CD14-positive monocyte (primary cell): ENCODE data around the gene EPO. TPM values are rescaled to one million over a fixed set of nuclear protein-coding genes. Genes with fewer than 3 reads are reported as not detected.

ENCODE experiments used
- DNase-seq, 3 donors: peaks; one replicate each; pipeline ENCODE4 v3.0.0-alpha.2; 2011 to 2022
- H2AFZ ChIP-seq: 2 replicates; pipeline ENCODE4 v1.6.0; 2012; ENCODE audit warnings: mild to moderate bottlenecking, low read depth, low read length, inconsistent platforms; ENCODE audit not compliant: insufficient read depth, poor library complexity, severe bottlenecking
- H3K27ac ChIP-seq, 2 donors: 1 replicate in 1 of 2; 2 replicates in 1 of 2; pipeline ENCODE4 v1.5.1; 2012 to 2013; ENCODE audit warnings: low read length in 2 of 2, control low read depth in 1 of 2, inconsistent platforms in 1 of 2, low read depth in 1 of 2, mild to moderate bottlenecking in 1 of 2
- H3K27me3 ChIP-seq, 2 donors: one replicate each; pipeline versions ENCODE4 v1.6.0 to v1.6.1; 2011 to 2013; ENCODE audit warnings: low read length in 2 of 2; ENCODE audit not compliant: control insufficient read depth in 2 of 2, insufficient read depth in 2 of 2
- H3K36me3 ChIP-seq, 2 donors: replicated peaks in 1 of 2; 1 replicate in 1 of 2; 2 replicates in 1 of 2; pipeline versions ENCODE4 v1.5.1 to v1.6.1; 2012 to 2013; ENCODE audit warnings: low read length in 2 of 2, control low read depth in 1 of 2, inconsistent platforms in 1 of 2, mild to moderate bottlenecking in 1 of 2; ENCODE audit not compliant: insufficient read depth in 2 of 2, control insufficient read depth in 1 of 2
- H3K4me1 ChIP-seq, 2 donors: 1 replicate in 1 of 2; 2 replicates in 1 of 2; pipeline versions ENCODE4 v1.5.1 to v1.6.1; 2012 to 2013; ENCODE audit warnings: low read length in 2 of 2, control low read depth in 1 of 2, inconsistent platforms in 1 of 2, mild to moderate bottlenecking in 1 of 2, moderate library complexity in 1 of 2; ENCODE audit not compliant: insufficient read depth in 2 of 2, control insufficient read depth in 1 of 2
- H3K4me2 ChIP-seq: replicated peaks from 2 replicates; pipeline ENCODE3; 2012; ENCODE audit warnings: low read length, moderate library complexity, mild to moderate bottlenecking; ENCODE audit not compliant: poor library complexity, severe bottlenecking; ENCODE audit errors: extremely low read depth
- H3K4me3 ChIP-seq, 3 experiments: fragments of 200-600 bp in 1 of 3; sonication (generic) in 1 of 3; replicated peaks in 1 of 3; 1 replicate in 2 of 3; 2 replicates in 1 of 3; pipeline ENCODE4 v1.5.1; 2011 to 2013; ENCODE audit warnings: low read length in 3 of 3, mild to moderate bottlenecking in 3 of 3, control low read depth in 2 of 3, low read depth in 2 of 3, inconsistent platforms in 1 of 3, moderate library complexity in 1 of 3
- H3K79me2 ChIP-seq: 2 replicates; pipeline ENCODE4 v1.6.0; 2012; ENCODE audit warnings: mild to moderate bottlenecking, control low read depth, inconsistent platforms, low read length, moderate library complexity; ENCODE audit not compliant: insufficient read depth
- H3K9ac ChIP-seq: 2 replicates; pipeline ENCODE4 v1.6.0; 2017; ENCODE audit warnings: low read length, mild to moderate bottlenecking; ENCODE audit not compliant: insufficient read depth, poor library complexity, severe bottlenecking
- H3K9me3 ChIP-seq, 2 donors: replicated peaks in 1 of 2; 1 replicate in 1 of 2; 2 replicates in 1 of 2; pipeline versions ENCODE4 v1.5.1 to v1.6.1; 2012 to 2013; ENCODE audit warnings: low read length in 2 of 2, control low read depth in 1 of 2; ENCODE audit not compliant: control insufficient read depth in 1 of 2, insufficient read depth in 1 of 2
- H4K20me1 ChIP-seq: 2 replicates; pipeline ENCODE4 v1.6.0; 2012; ENCODE audit warnings: mild to moderate bottlenecking, low read length, control low read depth, moderate library complexity; ENCODE audit not compliant: insufficient read depth
- H3K27ac Mint-ChIP-seq, 7 donors: one replicate each; pipeline ENCODE4 v1.8.0; 2020; ENCODE audit warnings: mild to moderate bottlenecking in 7 of 7, mixed read lengths in 7 of 7, moderate library complexity in 6 of 7, inconsistent platforms in 2 of 7
- H3K27me3 Mint-ChIP-seq, 3 donors: one replicate each; pipeline ENCODE4 v1.8.0; 2021 to 2022; ENCODE audit warnings: low read depth in 3 of 3, mild to moderate bottlenecking in 3 of 3, mixed read lengths in 3 of 3, moderate library complexity in 3 of 3, inconsistent platforms in 1 of 3
- H3K36me3 Mint-ChIP-seq, 2 donors: one replicate each; pipeline ENCODE4 v1.8.0; 2020; ENCODE audit warnings: mixed read lengths in 2 of 2, inconsistent platforms in 1 of 2, mild to moderate bottlenecking in 1 of 2
- H3K4me1 Mint-ChIP-seq: one replicate; pipeline ENCODE4 v1.8.0; 2020; ENCODE audit warnings: mild to moderate bottlenecking, mixed read lengths
- H3K4me3 Mint-ChIP-seq, 2 donors: one replicate each; pipeline ENCODE4 v1.8.0; 2020; ENCODE audit warnings: mild to moderate bottlenecking in 2 of 2, mixed read lengths in 2 of 2, moderate library complexity in 1 of 2
- H3K9me3 Mint-ChIP-seq, 7 donors: one replicate each; pipeline ENCODE4 v1.8.0; 2020 to 2022; ENCODE audit warnings: mixed read lengths in 7 of 7, mild to moderate bottlenecking in 6 of 7, moderate library complexity in 6 of 7, inconsistent platforms in 2 of 7
- CTCF ChIP-seq: fragments of 200-600 bp; IDR thresholded peaks from one replicate; pipeline ENCODE4 v1.8.0; 2022; ENCODE audit warnings: antibody characterized with exemption, mild to moderate bottlenecking
- WGBS: methylation state at CpG from one replicate; pipeline ENCODE4 v1.1.5; 2013; ENCODE audit warnings: missing lambda C conversion rate; ENCODE audit not compliant: insufficient coverage; 5-methylcytosine and 5-hydroxymethylcytosine counted together
- intact Hi-C, 2 donors: fragments of 100-400 bp; cut with micrococcal nuclease; formaldehyde crosslinking; loops; one replicate each; pipeline versions ENCODE4 v1.15.0 to v1.15.1; 2023
- polyA plus RNA-seq, 3 donors: library from polyadenylated mRNA; depleted of rRNA in 1 of 3; unstranded in 2 of 3; stranded (reverse) in 1 of 3; fragments of 300-500 nt in 2 of 3; fragments of >200 nt in 1 of 3; fragmentation: Illumina TruSeq in 2 of 3; gene quantifications; 1 replicate in 2 of 3; 2 replicates in 1 of 3; pipeline ENCODE4 v1.2.3, GENCODE V29; 2012 to 2021

The EPO gene
- polyA plus RNA-seq, 3 donors: not detected

DNA sequence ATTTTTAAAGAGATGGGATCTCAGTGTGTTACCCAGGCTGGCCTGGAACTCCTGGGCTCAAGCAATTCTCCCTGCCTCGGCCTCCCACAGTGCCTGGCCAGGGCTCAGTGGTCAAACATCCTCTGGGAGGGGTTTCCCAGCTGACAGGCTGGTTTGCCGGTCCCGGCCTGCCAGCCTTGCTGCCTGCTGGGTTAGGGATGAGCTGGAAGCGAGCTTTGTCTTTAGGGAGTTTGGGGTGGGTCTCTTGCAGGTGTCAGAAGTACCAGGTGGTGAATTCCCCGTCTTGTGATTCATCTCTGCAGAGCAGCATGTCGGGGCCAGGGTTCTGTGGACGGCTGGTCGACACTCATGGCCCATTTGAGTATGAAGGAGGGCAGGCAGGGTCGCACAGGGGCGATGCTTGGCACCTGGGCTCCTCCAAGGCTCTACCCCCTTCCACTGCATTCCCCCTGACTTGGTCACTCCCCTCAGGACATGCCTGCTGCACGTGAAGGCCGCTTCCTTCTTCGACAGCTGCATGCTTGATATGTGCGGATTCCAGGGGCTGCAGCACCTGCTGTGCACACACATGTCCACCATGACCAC is 43.4 kb downstream of the EPO start:
- H3K27me3 ChIP-seq: no peaks in the 10 kb centered on the region
- H3K4me2 ChIP-seq: no peak overlapping the region
- no peak overlapping the region for H3K9ac ChIP-seq
- H2AFZ ChIP-seq: no peak overlapping the region
- no peaks in the 10 kb centered on the region for H3K9me3 ChIP-seq
- no peak for DNase-seq
- no peaks in the 10 kb centered on the region for H3K36me3 Mint-ChIP-seq
- H3K36me3 ChIP-seq: no peaks in the 10 kb centered on the region
- H3K27me3 Mint-ChIP-seq: peaks cover 5 to 8% (median 5%) of the 10 kb centered on the region in 3 donors
- peaks cover 0 to 2% (median 0%) of the 10 kb centered on the region in 7 donors for H3K9me3 Mint-ChIP-seq
- H3K27ac Mint-ChIP-seq: no peak overlapping the region
- peaks cover 11% of the 10 kb centered on the region for H3K4me1 Mint-ChIP-seq
- H3K4me3 Mint-ChIP-seq: no peak overlapping the region
- 97% methylated on average over 6 of the region's 14 CpGs for WGBS
- no peaks in the 10 kb centered on the region for H3K79me2 ChIP-seq
- TF ChIP-seq CTCF: no peak
- intact Hi-C loops: no loop called here
- H3K4me1 ChIP-seq: no peaks in the 10 kb centered on the region
- no peak overlapping the region for H3K27ac ChIP-seq
- no peak overlapping the region for H3K4me3 ChIP-seq
- H4K20me1 ChIP-seq: no peaks in the 10 kb centered on the region

- Mint-ChIP-seq H3K9me3 (peaks cover 0 to 2% (median 0%) of the 10 kb centered on the region in 7 donors), H3K4me1 (peaks cover 11% of the 10 kb centered on the region), H3K27ac (no peak overlapping the region), H3K27me3 (peaks cover 5 to 9% (median 8%) of the 10 kb centered on the region in 3 donors), H3K4me3 (no peak overlapping the region), H3K36me3 (no peaks in the 10 kb centered on the region)
- Histone ChIP-seq H3K9me3 (no peaks in the 10 kb centered on the region), H3K27ac (no peak overlapping the region), H3K36me3 (no peaks in the 10 kb centered on the region), H4K20me1 (no peaks in the 10 kb centered on the region), H3K4me1 (no peaks in the 10 kb centered on the region), H3K9ac (no peak overlapping the region), H2AFZ (no peak overlapping the region), H3K4me2 (no peak overlapping the region), H3K4me3 (no peak overlapping the region), H3K27me3 (no peaks in the 10 kb centered on the region), H3K79me2 (no peaks in the 10 kb centered on the region)
- intact Hi-C loops: no loop called here
- WGBS: 58% methylated on average over 10 of the region's 10 CpGs
- no peak for DNase-seq
- no peak for TF ChIP-seq CTCF
These were observed 44.6 kb downstream of the EPO start for GRCh38 chr7:100764841-100765240.
